ENCODE data around the gene SHROOM3. TPM values are rescaled to one million over a fixed set of nuclear protein-coding genes. Genes with fewer than 3 reads are reported as not detected.

SHROOM3 gene
- total RNA-seq, 2 donors from 2014 or later, result 56.7 to 96.0 TPM

DNA sequence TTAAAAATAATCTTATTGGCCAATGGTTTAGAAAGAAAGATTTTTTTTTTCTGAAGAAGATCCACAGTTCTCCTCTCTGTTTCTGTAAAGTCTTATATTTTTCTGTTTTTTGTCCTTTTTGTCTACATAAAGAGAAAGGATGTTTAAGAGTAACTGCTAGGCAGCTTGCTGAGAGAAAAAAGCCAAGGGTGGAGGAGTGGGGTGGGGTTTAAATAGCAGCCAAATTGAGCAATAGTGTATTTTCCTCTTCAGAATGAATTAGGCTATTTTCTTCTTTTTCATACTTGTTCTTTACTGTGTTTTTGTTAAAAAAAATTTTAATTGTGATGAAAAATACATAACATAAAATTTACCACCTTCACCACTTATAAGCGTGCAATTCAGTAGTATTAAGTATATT lies 238.3 kb downstream of the SHROOM3 start:
- H3K36me3 ChIP-seq (replicated peaks in 1 of 2; ENCODE audit: insufficient read depth in 1 of 2, low read depth in 2 of 2), result no peaks in the 10 kb centered on the region
- WGBS, 2 donors, result 96 to 98% methylated on average over 1 of the region's 1 CpG
- H3K9me3 ChIP-seq, result no peaks in the 10 kb centered on the region

DNA sequence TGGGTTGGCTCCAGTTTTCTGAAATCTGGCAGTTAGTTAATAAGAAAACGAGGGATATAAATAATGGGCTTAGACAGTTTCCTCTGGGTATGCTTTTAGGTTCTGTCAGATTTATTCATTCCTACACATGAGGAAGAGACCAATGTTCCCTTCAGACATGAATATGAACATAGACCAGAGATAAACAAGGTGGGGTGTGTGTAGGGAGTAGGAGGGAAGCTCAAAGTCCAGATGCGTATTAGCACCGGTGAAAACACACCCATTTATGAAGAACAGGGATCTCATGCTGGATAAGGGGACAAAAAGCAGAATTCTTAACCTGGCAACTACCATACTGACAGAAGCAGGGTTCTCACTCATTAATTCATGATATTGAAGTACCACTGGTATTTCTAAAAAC lies 240.0 kb downstream of the SHROOM3 start:
- DNase-seq, result no peak
- H3K4me3 ChIP-seq, result no peak overlapping the region
- 76 to 88% methylated on average over 3 of the region's 3 CpGs for WGBS, 2 donors
- no peaks in the 10 kb centered on the region for H3K9me3 ChIP-seq
- TF ChIP-seq, protein P1, sequence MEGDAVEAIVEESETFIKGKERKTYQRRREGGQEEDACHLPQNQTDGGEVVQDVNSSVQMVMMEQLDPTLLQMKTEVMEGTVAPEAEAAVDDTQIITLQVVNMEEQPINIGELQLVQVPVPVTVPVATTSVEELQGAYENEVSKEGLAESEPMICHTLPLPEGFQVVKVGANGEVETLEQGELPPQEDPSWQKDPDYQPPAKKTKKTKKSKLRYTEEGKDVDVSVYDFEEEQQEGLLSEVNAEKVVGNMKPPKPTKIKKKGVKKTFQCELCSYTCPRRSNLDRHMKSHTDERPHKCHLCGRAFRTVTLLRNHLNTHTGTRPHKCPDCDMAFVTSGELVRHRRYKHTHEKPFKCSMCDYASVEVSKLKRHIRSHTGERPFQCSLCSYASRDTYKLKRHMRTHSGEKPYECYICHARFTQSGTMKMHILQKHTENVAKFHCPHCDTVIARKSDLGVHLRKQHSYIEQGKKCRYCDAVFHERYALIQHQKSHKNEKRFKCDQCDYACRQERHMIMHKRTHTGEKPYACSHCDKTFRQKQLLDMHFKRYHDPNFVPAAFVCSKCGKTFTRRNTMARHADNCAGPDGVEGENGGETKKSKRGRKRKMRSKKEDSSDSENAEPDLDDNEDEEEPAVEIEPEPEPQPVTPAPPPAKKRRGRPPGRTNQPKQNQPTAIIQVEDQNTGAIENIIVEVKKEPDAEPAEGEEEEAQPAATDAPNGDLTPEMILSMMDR (IDR thresholded peaks at IDR 0.05), result no peak
- TF ChIP-seq POLR2A (IDR thresholded peaks at IDR 0.05), result no peak
- H3K27ac ChIP-seq, result no peak overlapping the region
- H3K27me3 ChIP-seq, result no peaks in the 10 kb centered on the region
- no peaks in the 10 kb centered on the region for H3K36me3 ChIP-seq (replicated peaks in 1 of 2; ENCODE audit: insufficient read depth in 1 of 2, low read depth in 2 of 2)
- ATAC-seq, result no peak
- intact Hi-C loops (cut with DNase I), result no loop called here
- H3K4me1 ChIP-seq, result peaks cover 12% of the 10 kb centered on the region

More for the DNA sequence above, 238.3 kb downstream of the SHROOM3 start:
- ATAC-seq, result no peak
- no peak for TF ChIP-seq POLR2A (IDR thresholded peaks at IDR 0.05)
- TF ChIP-seq, protein P1 (IDR thresholded peaks at IDR 0.05), result no peak
- intact Hi-C loops (cut with DNase I), result no loop called here
- Histone ChIP-seq H3K4me1 (peaks cover 12% of the 10 kb centered on the region), H3K27ac (no peak overlapping the region), H3K4me3 (no peak overlapping the region), H3K27me3 (no peaks in the 10 kb centered on the region)
- DNase-seq, result no peak

DNA sequence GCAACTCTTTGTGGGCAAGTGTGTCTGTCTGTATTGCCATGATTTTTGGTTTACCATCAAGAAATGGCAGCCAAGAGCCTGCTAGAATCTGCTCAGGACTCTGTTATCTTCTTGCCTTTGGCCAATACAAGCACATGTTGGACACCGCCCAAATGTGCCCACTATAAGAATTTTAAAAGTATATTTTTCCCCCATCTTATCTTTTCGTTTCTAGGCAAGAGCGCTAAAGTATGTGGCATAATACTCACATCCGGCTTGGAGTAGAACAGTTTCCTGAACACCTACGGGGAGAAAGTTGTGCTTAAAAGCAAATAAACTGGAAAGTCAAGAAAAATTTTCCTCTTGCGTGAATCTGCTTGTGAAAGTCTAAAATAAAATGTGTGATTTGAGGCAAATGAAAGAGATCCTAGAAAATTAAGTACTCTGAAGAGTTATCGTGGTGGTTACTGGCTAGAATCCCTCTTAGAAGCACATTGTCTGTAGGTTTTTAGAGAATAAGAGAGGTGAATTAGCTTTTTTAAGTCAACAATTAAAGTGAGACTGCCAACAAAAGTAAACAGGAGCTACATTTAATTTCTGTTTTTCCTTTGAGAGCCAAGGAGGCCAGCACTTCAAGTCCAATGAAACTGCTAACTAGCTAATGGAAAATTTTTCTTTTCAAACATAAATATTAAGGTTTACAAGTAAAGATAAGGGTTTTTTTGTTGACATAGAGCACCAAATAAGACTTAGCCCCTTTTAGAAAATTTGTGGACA lies 242.7 kb downstream of the SHROOM3 start:
- H3K9me3 ChIP-seq, result no peaks in the 10 kb centered on the region
- peaks cover 25% of the 10 kb centered on the region for H3K4me1 ChIP-seq
- ATAC-seq, result peak; percentile 48
- intact Hi-C loops (cut with DNase I), result no loop called here
- peak overlapping the region; percentile 44 to 60 (median 52) for H3K27ac ChIP-seq
- WGBS, 2 donors, result 44 to 56% methylated on average over 7 of the region's 7 CpGs
- H3K27me3 ChIP-seq, result no peaks in the 10 kb centered on the region
- H3K4me3 ChIP-seq, result no peak overlapping the region
- no peak for TF ChIP-seq POLR2A (IDR thresholded peaks at IDR 0.05)
- DNase-seq, result peak in 1 of 4 donors; percentile 14
- no peaks in the 10 kb centered on the region for H3K36me3 ChIP-seq (replicated peaks in 1 of 2; ENCODE audit: insufficient read depth in 1 of 2, low read depth in 2 of 2)

DNA sequence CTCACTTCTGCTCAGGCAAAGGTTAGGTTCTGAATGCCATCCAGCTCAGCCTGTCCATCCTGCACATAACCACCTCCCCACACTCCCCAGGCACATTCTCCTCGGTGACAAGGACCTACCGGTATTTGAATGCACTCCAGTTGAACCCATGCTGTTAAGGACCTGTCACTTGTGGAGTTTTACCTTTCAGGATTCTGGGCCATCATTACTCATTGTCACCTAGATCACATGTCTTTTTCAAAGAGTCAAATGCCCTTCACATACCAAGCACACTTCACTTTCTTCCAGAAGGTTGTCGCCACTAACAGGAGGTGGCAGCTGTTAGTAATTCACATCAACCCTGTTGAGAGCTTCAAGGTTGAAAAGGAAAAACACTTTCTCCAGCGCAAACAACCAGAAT lies 244.7 kb downstream of the SHROOM3 start:
- ATAC-seq (no peak), DNase-seq (no peak)
- Histone ChIP-seq H3K9me3 (no peaks in the 10 kb centered on the region), H3K36me3 (replicated peaks in 1 of 2; ENCODE audit: insufficient read depth in 1 of 2, low read depth in 2 of 2) (no peaks in the 10 kb centered on the region), H3K27me3 (no peaks in the 10 kb centered on the region), H3K27ac (peak overlapping the region in 1 of 4 donors; percentile 32), H3K4me1 (peaks cover 26% of the 10 kb centered on the region), H3K4me3 (no peak overlapping the region)
- no peak for TF ChIP-seq POLR2A (IDR thresholded peaks at IDR 0.05)
- TF ChIP-seq, protein P1 (IDR thresholded peaks at IDR 0.05), result no peak
- intact Hi-C loops (cut with DNase I), result no loop called here
- WGBS, 2 donors, result 73 to 85% methylated on average over 4 of the region's 4 CpGs

DNA sequence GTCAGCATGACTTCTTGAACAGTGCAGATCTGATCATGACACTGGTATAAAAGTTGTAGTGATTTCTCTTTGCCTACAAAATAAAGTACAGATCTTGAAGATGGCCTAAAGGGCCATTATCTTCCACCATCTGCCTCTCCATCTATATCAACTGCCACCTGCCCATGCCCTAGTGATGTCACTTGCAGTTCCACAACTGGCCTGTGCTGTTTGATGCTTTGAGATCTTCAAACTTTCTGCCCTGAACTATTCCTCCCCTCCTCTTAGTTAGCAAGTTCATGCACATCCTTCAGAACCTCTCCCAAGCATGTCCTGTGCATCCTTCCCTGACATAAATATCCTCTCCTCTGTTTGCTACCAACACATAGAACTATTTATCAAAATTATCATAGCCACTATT lies 245.9 kb downstream of the SHROOM3 start:
- H3K36me3 ChIP-seq (replicated peaks in 1 of 2; ENCODE audit: insufficient read depth in 1 of 2, low read depth in 2 of 2), result no peaks in the 10 kb centered on the region
- peaks cover 26% of the 10 kb centered on the region for H3K4me1 ChIP-seq
- H3K27ac ChIP-seq, result no peak overlapping the region
- TF ChIP-seq, protein P1 (IDR thresholded peaks at IDR 0.05), result no peak
- no peak for TF ChIP-seq POLR2A (IDR thresholded peaks at IDR 0.05)
- ATAC-seq, result no peak
- no peak overlapping the region for H3K4me3 ChIP-seq
- DNase-seq, result no peak
- H3K27me3 ChIP-seq, result no peaks in the 10 kb centered on the region
- intact Hi-C loops (cut with DNase I), result no loop called here
- H3K9me3 ChIP-seq, result no peaks in the 10 kb centered on the region

Data from body of pancreas (tissue), 4 donors.